ENCODE results near the gene CDK11B. TPM values are rescaled to one million over a fixed set of nuclear protein-coding genes. Genes with fewer than 3 reads are reported as not detected.

The CDK11B gene
- total RNA-seq, 4 donors from 2014 or later, result 12.8 to 23.7 (median 15.0) TPM

DNA sequence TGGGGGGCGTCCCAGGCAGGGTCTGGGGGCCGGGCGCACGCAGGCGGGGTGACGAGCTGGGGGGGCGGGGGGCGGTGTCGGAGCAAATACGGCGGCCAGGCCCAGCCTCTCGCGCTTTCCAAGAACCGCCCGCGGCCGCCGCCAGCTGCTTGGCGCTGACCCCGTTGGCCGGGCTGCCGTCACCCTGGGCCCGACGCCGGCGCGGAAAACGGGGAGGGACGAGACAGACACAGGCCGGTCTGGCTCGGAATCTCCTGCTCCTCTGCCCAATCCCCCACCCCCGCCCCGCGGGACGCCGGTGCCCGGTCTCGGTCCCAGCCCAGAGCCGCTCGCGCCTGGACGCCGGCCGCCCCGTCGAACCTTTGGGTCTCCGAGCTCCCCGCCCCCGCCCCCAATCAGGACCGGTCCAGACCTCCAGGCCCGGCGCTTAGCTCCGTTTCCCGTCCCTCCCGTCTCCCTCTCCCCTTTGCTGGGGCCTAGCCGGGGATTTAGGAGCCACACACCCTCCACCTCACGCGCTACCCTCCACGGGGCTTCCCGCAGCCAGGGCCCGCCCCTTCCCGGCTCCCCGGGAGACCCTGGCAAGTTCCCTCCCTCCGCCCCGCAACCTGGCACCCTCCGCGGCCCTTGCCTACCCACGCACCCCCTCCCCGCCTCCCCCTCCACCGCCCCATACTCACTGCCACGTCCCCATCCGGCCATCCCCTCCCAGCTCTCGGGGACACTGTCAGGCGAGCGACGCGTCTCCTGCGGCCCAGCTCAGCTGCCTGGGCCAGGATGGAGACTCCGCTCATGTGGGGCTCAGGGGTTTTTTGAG is 27.6 kb downstream of the CDK11B start:
- intact Hi-C loops (cut with DNase I), result no loop called here
- Histone ChIP-seq H3K27ac (peak overlapping the region in 2 of 3 donors; percentile 33 to 61), H3K9me3 (no peaks in the 10 kb centered on the region), H3K4me1 (peaks cover 0 to 10% of the 10 kb centered on the region in 2 donors), H3K36me3 (peaks cover 10% of the 10 kb centered on the region in 2 donors), H3K4me3 (replicated peaks in 1 of 3) (peak overlapping the region in 1 of 3 donors; percentile 17), H3K27me3 (peaks cover 17% of the 10 kb centered on the region)
- 12 to 15% methylated on average over 13 to 16 of the region's 79 CpGs for WGBS, 2 donors
- no peak for TF ChIP-seq POLR2A (IDR thresholded peaks at IDR 0.05)
- TF ChIP-seq, protein P1, sequence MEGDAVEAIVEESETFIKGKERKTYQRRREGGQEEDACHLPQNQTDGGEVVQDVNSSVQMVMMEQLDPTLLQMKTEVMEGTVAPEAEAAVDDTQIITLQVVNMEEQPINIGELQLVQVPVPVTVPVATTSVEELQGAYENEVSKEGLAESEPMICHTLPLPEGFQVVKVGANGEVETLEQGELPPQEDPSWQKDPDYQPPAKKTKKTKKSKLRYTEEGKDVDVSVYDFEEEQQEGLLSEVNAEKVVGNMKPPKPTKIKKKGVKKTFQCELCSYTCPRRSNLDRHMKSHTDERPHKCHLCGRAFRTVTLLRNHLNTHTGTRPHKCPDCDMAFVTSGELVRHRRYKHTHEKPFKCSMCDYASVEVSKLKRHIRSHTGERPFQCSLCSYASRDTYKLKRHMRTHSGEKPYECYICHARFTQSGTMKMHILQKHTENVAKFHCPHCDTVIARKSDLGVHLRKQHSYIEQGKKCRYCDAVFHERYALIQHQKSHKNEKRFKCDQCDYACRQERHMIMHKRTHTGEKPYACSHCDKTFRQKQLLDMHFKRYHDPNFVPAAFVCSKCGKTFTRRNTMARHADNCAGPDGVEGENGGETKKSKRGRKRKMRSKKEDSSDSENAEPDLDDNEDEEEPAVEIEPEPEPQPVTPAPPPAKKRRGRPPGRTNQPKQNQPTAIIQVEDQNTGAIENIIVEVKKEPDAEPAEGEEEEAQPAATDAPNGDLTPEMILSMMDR (IDR thresholded peaks at IDR 0.05), result no peak
- peak; percentile 24 to 30 for DNase-seq

DNA sequence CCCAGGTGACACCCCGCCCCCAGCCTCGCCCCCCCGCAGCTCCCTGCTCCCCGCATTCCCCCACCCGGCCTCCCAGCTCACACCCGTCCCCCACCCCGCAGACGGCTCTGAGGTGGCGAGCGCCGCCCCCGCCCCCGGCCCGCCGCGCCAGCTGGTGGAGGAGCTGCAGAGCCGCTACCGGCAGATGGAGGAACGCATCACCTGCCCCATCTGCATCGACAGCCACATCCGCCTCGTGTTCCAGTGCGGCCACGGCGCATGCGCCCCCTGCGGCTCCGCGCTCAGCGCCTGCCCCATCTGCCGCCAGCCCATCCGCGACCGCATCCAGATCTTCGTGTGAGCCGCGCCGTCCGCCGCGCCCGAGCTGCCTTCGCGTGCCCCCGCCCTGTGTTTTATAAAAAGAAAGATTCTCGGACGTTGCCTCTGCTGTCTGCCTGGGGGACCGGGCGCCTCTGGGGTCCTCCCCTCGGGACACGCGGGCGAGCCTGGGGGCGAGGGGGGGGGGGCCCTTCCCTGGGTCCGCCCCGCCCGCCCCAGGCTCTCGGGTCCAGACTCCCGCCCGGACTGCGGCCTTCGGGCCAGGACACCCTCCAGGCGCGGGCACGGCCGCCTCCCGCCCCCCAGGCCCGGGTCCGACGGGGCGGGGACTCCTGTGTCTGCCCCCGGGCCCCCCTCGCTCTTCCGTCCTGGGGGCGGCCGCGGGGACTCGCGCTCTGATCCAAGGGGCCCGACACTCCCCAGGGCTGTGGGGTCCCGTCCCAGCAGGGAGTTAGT is 28.4 kb downstream of the CDK11B start:
- Histone ChIP-seq H3K9me3 (no peaks in the 10 kb centered on the region), H3K27me3 (peaks cover 17% of the 10 kb centered on the region), H3K36me3 (peaks cover 10% of the 10 kb centered on the region in 2 donors), H3K4me1 (peaks cover 0 to 10% of the 10 kb centered on the region in 2 donors), H3K27ac (peak overlapping the region in 2 of 3 donors; percentile 23 to 61), H3K4me3 (replicated peaks in 1 of 3) (peak overlapping the region in 1 of 3 donors; percentile 17)
- TF ChIP-seq POLR2A (IDR thresholded peaks at IDR 0.05), result no peak
- TF ChIP-seq, protein P1 (IDR thresholded peaks at IDR 0.05), result no peak
- WGBS, 2 donors, result 54 to 57% methylated on average over 30 to 43 of the region's 81 CpGs
- DNase-seq, result peak; percentile 38 to 41
- intact Hi-C loops (cut with DNase I), result no loop called here

DNA sequence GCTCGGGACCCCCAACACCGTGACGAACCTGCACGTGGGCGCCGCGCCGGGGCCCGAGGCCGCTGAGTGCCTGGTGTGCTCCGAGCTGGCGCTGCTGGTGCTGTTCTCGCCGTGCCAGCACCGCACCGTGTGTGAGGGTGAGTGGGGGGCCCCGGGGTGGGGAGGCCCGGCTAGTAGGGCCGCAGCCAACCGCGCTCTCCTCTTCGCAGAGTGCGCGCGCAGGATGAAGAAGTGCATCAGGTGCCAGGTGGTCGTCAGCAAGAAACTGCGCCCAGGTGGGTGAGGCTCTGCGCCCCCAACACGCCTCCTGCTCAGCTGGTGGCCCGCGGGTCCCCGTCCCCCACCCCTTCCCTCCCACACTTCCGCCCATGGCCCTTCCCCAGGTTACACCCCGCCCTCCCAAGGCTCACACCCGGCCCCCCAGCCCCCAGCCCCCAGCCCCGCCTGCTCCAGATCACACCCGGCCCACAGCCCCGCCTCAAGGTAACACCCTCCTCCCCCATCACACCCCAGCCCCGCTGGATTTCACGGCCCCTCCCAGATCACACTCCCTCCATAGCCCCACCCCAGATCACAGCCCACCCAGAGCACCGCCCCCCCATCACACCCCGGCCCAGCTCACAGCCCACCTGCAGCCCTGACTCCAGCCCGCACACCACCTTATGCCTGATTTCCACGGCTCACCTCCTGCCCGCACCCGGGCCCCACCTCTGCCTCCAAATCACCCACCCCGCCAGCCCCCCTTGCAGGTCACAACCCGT is 29.2 kb downstream of the CDK11B start:
- intact Hi-C loops (cut with DNase I), result no loop called here
- WGBS, 2 donors, result 76 to 78% methylated on average over 25 to 39 of the region's 48 CpGs
- Histone ChIP-seq H3K9me3 (no peaks in the 10 kb centered on the region), H3K4me3 (replicated peaks in 1 of 3) (no peak overlapping the region), H3K4me1 (peaks cover 0 to 10% of the 10 kb centered on the region in 2 donors), H3K27me3 (peaks cover 17% of the 10 kb centered on the region), H3K27ac (no peak overlapping the region), H3K36me3 (peaks cover 10% of the 10 kb centered on the region in 2 donors)
- peak in 1 of 2 donors; percentile 13 for DNase-seq
- TF ChIP-seq POLR2A (IDR thresholded peaks at IDR 0.05), result no peak
- TF ChIP-seq, protein P1 (IDR thresholded peaks at IDR 0.05), result no peak

DNA sequence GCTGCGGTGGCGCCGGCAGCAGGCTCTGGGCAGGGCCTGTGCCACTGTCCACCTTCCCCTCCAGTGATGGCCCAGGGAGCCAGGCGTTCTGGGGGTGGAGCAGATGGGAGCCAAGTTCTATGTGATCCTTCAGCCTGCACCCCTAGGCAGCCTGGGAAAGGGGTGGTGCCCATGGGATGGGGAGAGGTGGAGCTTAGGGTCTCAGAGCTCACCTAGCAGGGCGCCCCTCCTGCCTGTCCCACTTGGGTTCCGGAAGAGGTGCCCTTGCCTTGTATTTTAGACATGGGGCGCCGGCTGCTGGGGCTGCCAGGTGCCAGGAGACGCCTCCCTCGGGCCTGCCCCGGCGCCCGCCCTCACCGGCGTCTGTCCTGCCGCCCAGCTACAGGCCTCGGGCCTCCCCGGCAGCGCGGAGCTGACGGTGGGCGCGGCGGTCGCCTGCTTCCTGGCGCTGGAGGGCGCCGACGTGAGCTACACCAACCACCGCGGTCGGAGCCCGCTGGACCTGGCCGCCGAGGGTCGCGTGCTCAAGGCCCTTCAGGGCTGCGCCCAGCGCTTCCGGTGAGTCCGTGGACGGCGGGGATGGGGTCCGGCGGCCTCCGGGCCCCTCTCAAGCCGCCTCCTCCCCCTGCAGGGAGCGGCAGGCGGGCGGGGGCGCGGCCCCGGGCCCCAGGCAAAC is 29.9 kb downstream of the CDK11B start:
- intact Hi-C loops (cut with DNase I), result no loop called here
- TF ChIP-seq, protein P1 (IDR thresholded peaks at IDR 0.05), result no peak
- no peak for TF ChIP-seq POLR2A (IDR thresholded peaks at IDR 0.05)
- Histone ChIP-seq H3K36me3 (peaks cover 10% of the 10 kb centered on the region in 2 donors), H3K27me3 (peaks cover 17% of the 10 kb centered on the region), H3K27ac (no peak overlapping the region), H3K4me3 (replicated peaks in 1 of 3) (no peak overlapping the region), H3K9me3 (no peaks in the 10 kb centered on the region), H3K4me1 (peaks cover 0 to 10% of the 10 kb centered on the region in 2 donors)
- 78 to 94% methylated on average over 4 to 20 of the region's 53 CpGs for WGBS, 2 donors
- no peak for DNase-seq

Data from thyroid gland (tissue), 4 donors.